Erythroblast (primary cell): ENCODE measurements around the gene ZNF407.

Experiments used
- GATA1 ChIP-seq: IDR thresholded peaks from 2 replicates; pipeline ENCODE4 v1.6.1; 2011; ENCODE audit warnings: low read depth, mild to moderate bottlenecking, control low read depth, low read length, moderate library complexity
- POLR2A ChIP-seq: IDR thresholded peaks from 2 replicates; pipeline ENCODE4 v1.6.1; 2011; ENCODE audit warnings: mild to moderate bottlenecking, low read length

- TF ChIP-seq POLR2A = no peak
- TF ChIP-seq GATA1 = no peak
Measured at GRCh38 chr18:74989134-74989533, 391.5 kb downstream of the ZNF407 start.
